22Rv1 (cell line): ENCODE results near the gene ZNF710.
A peak's percentile ranks its signal among the peaks of the same experiment; 100 is the strongest.

Source experiments
- H3K27ac ChIP-seq: fragments of 450-650 bp; 2 replicates; pipeline ENCODE4 v1.5.1; 2017
- ZFX ChIP-seq: fragments of 450-650 bp; IDR thresholded peaks from 2 replicates; pipeline ENCODE4 v1.6.1; 2017; ENCODE audit warnings: antibody characterized with exemption, borderline replicate concordance
- TF ChIP-seq, protein P1 (sequence below): fragments of 450-650 bp; IDR thresholded peaks from 2 replicates; pipeline ENCODE4 v1.5.1; 2017; ENCODE audit warnings: mild to moderate bottlenecking

Gene ZNF710

DNA sequence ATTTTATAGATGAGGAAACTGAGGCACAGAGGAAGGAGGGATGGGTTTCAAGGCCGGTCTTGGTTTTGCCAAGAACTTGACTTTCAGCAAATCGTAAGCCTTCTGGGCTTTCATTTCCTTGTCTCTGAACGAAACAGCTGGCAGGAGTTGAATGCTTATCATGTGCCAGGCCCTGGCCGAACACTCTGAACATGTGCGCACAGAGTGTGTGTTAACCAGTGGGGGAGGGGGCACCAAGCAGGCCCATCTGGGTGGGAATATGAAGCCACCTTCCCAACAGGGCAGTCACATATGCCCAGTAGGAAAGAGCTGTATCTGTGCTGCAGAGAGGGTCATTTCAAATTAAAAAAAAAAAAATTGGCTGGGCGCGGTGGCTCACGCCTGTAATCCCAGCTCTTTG lies 29.3 kb downstream of the ZNF710 start:
- H3K27ac ChIP-seq, result no peak overlapping the region
- TF ChIP-seq, protein P1, sequence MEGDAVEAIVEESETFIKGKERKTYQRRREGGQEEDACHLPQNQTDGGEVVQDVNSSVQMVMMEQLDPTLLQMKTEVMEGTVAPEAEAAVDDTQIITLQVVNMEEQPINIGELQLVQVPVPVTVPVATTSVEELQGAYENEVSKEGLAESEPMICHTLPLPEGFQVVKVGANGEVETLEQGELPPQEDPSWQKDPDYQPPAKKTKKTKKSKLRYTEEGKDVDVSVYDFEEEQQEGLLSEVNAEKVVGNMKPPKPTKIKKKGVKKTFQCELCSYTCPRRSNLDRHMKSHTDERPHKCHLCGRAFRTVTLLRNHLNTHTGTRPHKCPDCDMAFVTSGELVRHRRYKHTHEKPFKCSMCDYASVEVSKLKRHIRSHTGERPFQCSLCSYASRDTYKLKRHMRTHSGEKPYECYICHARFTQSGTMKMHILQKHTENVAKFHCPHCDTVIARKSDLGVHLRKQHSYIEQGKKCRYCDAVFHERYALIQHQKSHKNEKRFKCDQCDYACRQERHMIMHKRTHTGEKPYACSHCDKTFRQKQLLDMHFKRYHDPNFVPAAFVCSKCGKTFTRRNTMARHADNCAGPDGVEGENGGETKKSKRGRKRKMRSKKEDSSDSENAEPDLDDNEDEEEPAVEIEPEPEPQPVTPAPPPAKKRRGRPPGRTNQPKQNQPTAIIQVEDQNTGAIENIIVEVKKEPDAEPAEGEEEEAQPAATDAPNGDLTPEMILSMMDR, result no peak
- TF ChIP-seq ZFX, result no peak

GRCh38 chr15:90031231-90031791 lies 30.2 kb downstream of the ZNF710 start:
- TF ChIP-seq, protein P1, result no peak
- no peak for TF ChIP-seq ZFX
- no peak overlapping the region for H3K27ac ChIP-seq

GRCh38 chr15:90033006-90033405 lies 31.9 kb downstream of the ZNF710 start:
- TF ChIP-seq ZFX, result no peak
- TF ChIP-seq, protein P1, result no peak
- no peak overlapping the region for H3K27ac ChIP-seq

DNA sequence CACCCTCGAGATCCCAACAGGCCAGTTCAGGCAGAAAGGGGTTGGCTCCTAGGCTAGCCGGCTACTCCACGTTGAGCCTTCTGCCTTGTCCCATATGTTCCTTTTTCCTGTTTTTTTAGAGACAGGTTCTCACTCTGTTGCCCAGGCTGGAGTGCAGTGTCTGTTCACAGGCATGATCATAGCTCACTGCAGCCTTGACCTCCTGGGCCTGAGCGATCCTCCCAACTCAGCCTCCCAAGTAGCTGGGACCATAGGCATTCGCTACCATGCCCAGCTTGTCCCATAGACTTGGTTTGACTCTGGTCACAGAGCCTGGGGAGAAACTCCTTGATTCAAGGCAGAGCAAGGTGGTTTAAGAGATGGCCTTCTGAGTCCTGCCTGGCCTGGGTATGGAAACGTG lies 32.3 kb downstream of the ZNF710 start:
- no peak overlapping the region for H3K27ac ChIP-seq

GRCh38 chr15:90035095-90035839 lies 34.1 kb downstream of the ZNF710 start:
- H3K27ac ChIP-seq, result peak overlapping the region; percentile 10; the same call in 1 of the 2 replicates
- no peak for TF ChIP-seq ZFX
- TF ChIP-seq, protein P1, result no peak

More for the DNA sequence above, 32.3 kb downstream of the ZNF710 start:
- TF ChIP-seq, protein P1, result no peak
- TF ChIP-seq ZFX, result no peak

GRCh38 chr15:90035840-90036230 lies 34.7 kb downstream of the ZNF710 start:
- H3K27ac ChIP-seq, result peak overlapping the region; percentile 10; the same call in 1 of the 2 replicates
- TF ChIP-seq, protein P1, result no peak
- no peak for TF ChIP-seq ZFX

- TF ChIP-seq, protein P1, result no peak
- TF ChIP-seq ZFX, result no peak
These were observed 35.2 kb downstream of the ZNF710 start for GRCh38 chr15:90036343-90036742.

More at GRCh38 chr15:90036343-90036742, 35.2 kb downstream of the ZNF710 start:
- no peak overlapping the region for H3K27ac ChIP-seq
